ENCODE measurements around the gene TSHZ2. TPM values are rescaled to one million over a fixed set of nuclear protein-coding genes. Genes with fewer than 3 reads are reported as not detected.

Gene TSHZ2
- total and polyA plus RNA-seq, 12 donors, result 1.5 to 6.2 (median 4.5) TPM

GRCh38 chr20:53016071-53016470 is 43.9 kb downstream of the TSHZ2 start:
- TF ChIP-seq CTCF (IDR thresholded peaks at IDR 0.05), result no peak
- Histone ChIP-seq H3K27me3 (no peaks in the 10 kb centered on the region), H3K4me3 (no peak overlapping the region), H3K9me3 (peaks cover 0 to 15% (median 4%) of the 10 kb centered on the region in 11 donors), H3K27ac (no peak overlapping the region), H3K4me1 (peaks cover 0 to 7% (median 0%) of the 10 kb centered on the region in 9 donors), H3K36me3 (no peaks in the 10 kb centered on the region)
- intact Hi-C loops (cut with DNase I), result no loop called here
- ATAC-seq (no peak), DNase-seq (no peak)
- 92 to 98% methylated on average over 2 of the region's 2 CpGs for WGBS, 2 donors

- Histone ChIP-seq H3K27ac (no peak overlapping the region), H3K9me3 (peaks cover 0 to 15% (median 4%) of the 10 kb centered on the region in 11 donors), H3K27me3 (no peaks in the 10 kb centered on the region), H3K4me1 (peaks cover 0 to 7% (median 0%) of the 10 kb centered on the region in 9 donors), H3K36me3 (no peaks in the 10 kb centered on the region), H3K4me3 (no peak overlapping the region)
- ATAC-seq (no peak), DNase-seq (no peak)
- intact Hi-C loops (cut with DNase I), result no loop called here
- TF ChIP-seq CTCF (IDR thresholded peaks at IDR 0.05), result no peak
- 94 to 99% methylated on average over 5 of the region's 5 CpGs for WGBS, 2 donors
Observed at GRCh38 chr20:53016534-53017042, 44.4 kb downstream of the TSHZ2 start.

GRCh38 chr20:53017206-53017605 is 45.0 kb downstream of the TSHZ2 start:
- ATAC-seq, result no peak
- H3K4me3 ChIP-seq, result no peak overlapping the region
- H3K27ac ChIP-seq, result no peak overlapping the region
- no peak for DNase-seq
- intact Hi-C loops (cut with DNase I), result no loop called here
- 86 to 88% methylated on average over 4 of the region's 4 CpGs for WGBS, 2 donors
- H3K27me3 ChIP-seq, result no peaks in the 10 kb centered on the region
- no peaks in the 10 kb centered on the region for H3K36me3 ChIP-seq
- peaks cover 0 to 15% (median 4%) of the 10 kb centered on the region in 11 donors for H3K9me3 ChIP-seq
- H3K4me1 ChIP-seq, result peaks cover 0 to 7% (median 0%) of the 10 kb centered on the region in 9 donors
- TF ChIP-seq CTCF (IDR thresholded peaks at IDR 0.05), result no peak

GRCh38 chr20:53019464-53019863 is 47.3 kb downstream of the TSHZ2 start:
- ATAC-seq, result no peak
- 78 to 80% methylated on average over 6 of the region's 6 CpGs for WGBS, 2 donors
- intact Hi-C loops (cut with DNase I), result no loop called here

More at GRCh38 chr20:53019464-53019863, 47.3 kb downstream of the TSHZ2 start:
- no peak for DNase-seq
- Histone ChIP-seq H3K36me3 (no peaks in the 10 kb centered on the region), H3K27me3 (no peaks in the 10 kb centered on the region), H3K4me3 (no peak overlapping the region), H3K27ac (no peak overlapping the region), H3K4me1 (peaks cover 0 to 10% (median 0%) of the 10 kb centered on the region in 9 donors), H3K9me3 (peaks cover 0 to 5% (median 0%) of the 10 kb centered on the region in 11 donors)
- no peak for TF ChIP-seq CTCF (IDR thresholded peaks at IDR 0.05)

All from heart right ventricle (tissue), 16 donors.